Endothelial cell of umbilical vein (primary cell): Measurements from ENCODE around the gene NUDCD3. TPM values are rescaled to one million over a fixed set of nuclear protein-coding genes. Genes with fewer than 3 reads are reported as not detected.

Source experiments
- BruUV-seq: library from RNA; stranded (reverse); fragments of 400-500 nt; replicated peaks from 2 replicates; lab custom pipeline; 2021; lab: Mats Ljungman, UMichigan
- CTCF ChIA-PET: fragments of 300-600, 350-600 bp; sonication (Branson Sonifier 250); formaldehyde crosslinking; loops from one replicate; lab custom pipeline; 2021; ENCODE audit warnings: antibody characterized with exemption, inconsistent platforms; lab: Charles Lee
- POLR2A ChIA-PET: fragments of 300-600, 350-600 bp; sonication (Branson Sonifier 250); formaldehyde crosslinking; loops from one replicate; lab custom pipeline; 2021; ENCODE audit warnings: antibody characterized with exemption, inconsistent platforms; lab: Charles Lee
- DNase-seq: peaks from one replicate; pipeline ENCODE4 v3.0.0-alpha.2; 2011; ENCODE audit warnings: low read depth, low spot score
- FAIRE-seq: peaks from 2 replicates; lab custom pipeline; 2011; peaks lifted over from hg19 to GRCh38; lab: Jason Lieb, UNC
- H2AFZ ChIP-seq: 2 replicates; pipeline ENCODE4 v1.6.0; 2012; ENCODE audit warnings: low read depth, low read length, control low read depth, inconsistent platforms
- H3K27ac ChIP-seq: 2 replicates; pipeline ENCODE4 v1.5.1; 2011; ENCODE audit warnings: low read depth, mild to moderate bottlenecking, control low read depth, low read length, moderate library complexity; ENCODE audit not compliant: insufficient read depth
- H3K27me3 ChIP-seq, 2 experiments: 2 replicates each; pipeline versions ENCODE4 v1.6.0 to v1.6.1; 2011; ENCODE audit warnings: low read length in 2 of 2, mixed read lengths in 1 of 2; ENCODE audit not compliant: control insufficient read depth in 2 of 2, insufficient read depth in 2 of 2
- H3K36me3 ChIP-seq, 2 experiments: 2 replicates in 1 of 2; 3 replicates in 1 of 2; pipeline ENCODE4 v1.5.1; 2011; ENCODE audit warnings: low read length in 2 of 2, mild to moderate bottlenecking in 1 of 2, moderate library complexity in 1 of 2; ENCODE audit not compliant: control insufficient read depth in 2 of 2, insufficient read depth in 2 of 2; ENCODE audit errors: extremely low read depth in 1 of 2
- H3K4me1 ChIP-seq: 3 replicates; pipeline ENCODE4 v1.5.1; 2011; ENCODE audit warnings: mild to moderate bottlenecking, low read length; ENCODE audit not compliant: control insufficient read depth, insufficient read depth; ENCODE audit errors: extremely low read depth
- H3K4me2 ChIP-seq: 2 replicates; pipeline ENCODE4 v1.6.1; 2011; ENCODE audit warnings: low read length, control low read depth, mixed read lengths; ENCODE audit not compliant: insufficient read depth
- H3K4me3 ChIP-seq, 3 experiments: fragments of 200-600 bp in 1 of 3; sonication (generic), shearing (Covaris generic) in 1 of 3; replicated peaks in 1 of 3; 2 replicates each; pipeline ENCODE4 v1.5.1; 2011 to 2016; ENCODE audit warnings: control low read depth in 3 of 3, low read length in 3 of 3, mild to moderate bottlenecking in 2 of 3, inconsistent platforms in 1 of 3, low read depth in 1 of 3, moderate library complexity in 1 of 3; ENCODE audit not compliant: insufficient read depth in 1 of 3
- H3K79me2 ChIP-seq: 2 replicates; pipeline ENCODE4 v1.6.0; 2012; ENCODE audit warnings: low read length, inconsistent platforms; ENCODE audit not compliant: control insufficient read depth, insufficient read depth
- H3K9ac ChIP-seq: replicated peaks from 2 replicates; pipeline ENCODE3; 2011; ENCODE audit warnings: low read length, control low read depth; ENCODE audit not compliant: insufficient read depth; ENCODE audit errors: extremely low read depth
- H3K9me1 ChIP-seq: replicated peaks from 3 replicates; pipeline ENCODE4 v1.6.0; 2011; ENCODE audit warnings: mild to moderate bottlenecking, low read length; ENCODE audit not compliant: control insufficient read depth, insufficient read depth; ENCODE audit errors: extremely low read depth
- H3K9me3 ChIP-seq: replicated peaks from 2 replicates; pipeline ENCODE4 v1.5.1; 2012; ENCODE audit warnings: low read length, inconsistent platforms; ENCODE audit not compliant: control insufficient read depth, insufficient read depth
- H4K20me1 ChIP-seq: replicated peaks from 2 replicates; pipeline ENCODE3; 2011; ENCODE audit warnings: mild to moderate bottlenecking, low read length; ENCODE audit not compliant: control insufficient read depth, insufficient read depth; ENCODE audit errors: extremely low read depth
- GATA2 ChIP-seq: IDR thresholded peaks from 2 replicates; pipeline ENCODE4 v1.7.0; 2011; ENCODE audit warnings: low read depth, mild to moderate bottlenecking, moderate library complexity, mixed read lengths, low read length; ENCODE audit not compliant: insufficient read length, insufficient read depth
- MYC ChIP-seq: IDR thresholded peaks from one replicate; pipeline ENCODE4 v1.6.1; 2011; ENCODE audit warnings: mild to moderate bottlenecking, low read depth, low read length
- dilution Hi-C: fragments of 300-500 bp; cut with MboI; formaldehyde crosslinking; loops from one replicate; pipeline ENCODE4 v1.15.0; 2019; ENCODE audit warnings: low sequenced_read_pairs; ENCODE audit not compliant: extremely low pct_ligation_motif_present
- intact Hi-C: fragments of 100-400 bp; cut with micrococcal nuclease; formaldehyde crosslinking; loops from one replicate; pipeline ENCODE4 v1.10.0; 2022
- polyA plus RNA-seq, 4 experiments: library from polyadenylated mRNA; depleted of rRNA in 3 of 4; stranded (reverse) in 3 of 4; unstranded in 1 of 4; fragments of >200 nt; gene quantifications; 2 replicates each; pipeline versions ENCODE4 v1.2.1 to v1.2.3, GENCODE V29; 2011 to 2012; ENCODE audit warnings: missing spikeins in 1 of 4
- total RNA-seq: library from RNA; stranded (reverse); gene quantifications from 2 replicates; pipeline ENCODE4 v1.2.3, GENCODE V29; 2021
- TF ChIP-seq, protein P1 (sequence below), 2 donors: IDR thresholded peaks; 1 replicate in 1 of 2; 2 replicates in 1 of 2; pipeline ENCODE4 v1.5.1; 2011; ENCODE audit warnings: low read length in 2 of 2, mild to moderate bottlenecking in 2 of 2, moderate library complexity in 2 of 2, control low read depth in 1 of 2, inconsistent platforms in 1 of 2, low read depth in 1 of 2; ENCODE audit not compliant: insufficient read depth in 1 of 2; ENCODE audit errors: extremely low read depth in 1 of 2
- TF ChIP-seq, protein P2 (sequence below): IDR thresholded peaks from 2 replicates; pipeline ENCODE4 v1.6.1; 2011; ENCODE audit not compliant: insufficient read depth, insufficient read length

The NUDCD3 gene
- total and polyA plus RNA-seq, 2 donors (not counting 3 experiments of a cell fraction or from before 2014, with no cell fraction given): 50.6 to 137 TPM

DNA sequence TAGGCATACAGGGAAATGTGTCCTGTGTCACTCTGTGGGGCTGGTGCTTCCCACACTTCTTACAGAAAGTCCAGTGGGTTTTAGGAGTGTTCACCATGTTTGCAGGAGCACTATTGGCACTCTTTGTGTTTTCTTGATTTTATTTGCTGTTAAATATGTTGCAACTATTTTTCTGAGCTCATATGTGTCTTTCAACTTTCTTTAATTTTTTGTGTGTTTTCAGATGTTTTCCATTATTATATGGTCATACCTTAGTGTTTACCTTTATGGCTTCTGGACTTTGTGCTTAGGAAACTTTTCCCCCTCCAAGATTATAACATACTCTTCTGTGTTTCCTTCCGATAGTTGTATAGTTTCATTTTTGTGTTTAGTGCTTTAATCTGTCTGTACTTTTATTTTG, 20.8 kb upstream of the NUDCD3 start:
- ChIA-PET POLR2A (no interaction called here), CTCF (interaction anchor here (0.8 to 1.2 kb wide), 2 partner anchors 9 to 54 kb away, joined by 3 to 4 read pairs; no protein-coding TSS in a partner anchor)
- Histone ChIP-seq H3K36me3 (no peaks in the 10 kb centered on the region), H2AFZ (no peak overlapping the region), H3K4me3 (no peak overlapping the region), H3K9me3 (no peaks in the 10 kb centered on the region), H3K9me1 (no peaks in the 10 kb centered on the region), H3K9ac (no peak overlapping the region), H3K79me2 (no peaks in the 10 kb centered on the region), H3K27ac (no peak overlapping the region), H3K4me1 (no peaks in the 10 kb centered on the region), H3K4me2 (no peak overlapping the region), H3K27me3 (peaks cover 11 to 15% of the 10 kb centered on the region in 2 experiments), H4K20me1 (no peaks in the 10 kb centered on the region)
- FAIRE-seq (no peak), DNase-seq (no peak)
- intact Hi-C loops: no loop called here
- BruUV-seq: no TSS peak
- TF ChIP-seq, protein P1, sequence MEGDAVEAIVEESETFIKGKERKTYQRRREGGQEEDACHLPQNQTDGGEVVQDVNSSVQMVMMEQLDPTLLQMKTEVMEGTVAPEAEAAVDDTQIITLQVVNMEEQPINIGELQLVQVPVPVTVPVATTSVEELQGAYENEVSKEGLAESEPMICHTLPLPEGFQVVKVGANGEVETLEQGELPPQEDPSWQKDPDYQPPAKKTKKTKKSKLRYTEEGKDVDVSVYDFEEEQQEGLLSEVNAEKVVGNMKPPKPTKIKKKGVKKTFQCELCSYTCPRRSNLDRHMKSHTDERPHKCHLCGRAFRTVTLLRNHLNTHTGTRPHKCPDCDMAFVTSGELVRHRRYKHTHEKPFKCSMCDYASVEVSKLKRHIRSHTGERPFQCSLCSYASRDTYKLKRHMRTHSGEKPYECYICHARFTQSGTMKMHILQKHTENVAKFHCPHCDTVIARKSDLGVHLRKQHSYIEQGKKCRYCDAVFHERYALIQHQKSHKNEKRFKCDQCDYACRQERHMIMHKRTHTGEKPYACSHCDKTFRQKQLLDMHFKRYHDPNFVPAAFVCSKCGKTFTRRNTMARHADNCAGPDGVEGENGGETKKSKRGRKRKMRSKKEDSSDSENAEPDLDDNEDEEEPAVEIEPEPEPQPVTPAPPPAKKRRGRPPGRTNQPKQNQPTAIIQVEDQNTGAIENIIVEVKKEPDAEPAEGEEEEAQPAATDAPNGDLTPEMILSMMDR (IDR thresholded peaks at IDR 0.05; ENCODE audit: extremely low read depth in 1 of 2, insufficient read depth in 1 of 2, low read depth in 1 of 2, low read length in 2 of 2): no peak
- TF ChIP-seq GATA2 (no peak), MYC (no peak)
- TF ChIP-seq, protein P2, sequence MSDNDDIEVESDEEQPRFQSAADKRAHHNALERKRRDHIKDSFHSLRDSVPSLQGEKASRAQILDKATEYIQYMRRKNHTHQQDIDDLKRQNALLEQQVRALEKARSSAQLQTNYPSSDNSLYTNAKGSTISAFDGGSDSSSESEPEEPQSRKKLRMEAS: no peak
- dilution Hi-C loops: no loop called here
